ENCODE results near the gene GLTPD2.

The GLTPD2 gene

DNA sequence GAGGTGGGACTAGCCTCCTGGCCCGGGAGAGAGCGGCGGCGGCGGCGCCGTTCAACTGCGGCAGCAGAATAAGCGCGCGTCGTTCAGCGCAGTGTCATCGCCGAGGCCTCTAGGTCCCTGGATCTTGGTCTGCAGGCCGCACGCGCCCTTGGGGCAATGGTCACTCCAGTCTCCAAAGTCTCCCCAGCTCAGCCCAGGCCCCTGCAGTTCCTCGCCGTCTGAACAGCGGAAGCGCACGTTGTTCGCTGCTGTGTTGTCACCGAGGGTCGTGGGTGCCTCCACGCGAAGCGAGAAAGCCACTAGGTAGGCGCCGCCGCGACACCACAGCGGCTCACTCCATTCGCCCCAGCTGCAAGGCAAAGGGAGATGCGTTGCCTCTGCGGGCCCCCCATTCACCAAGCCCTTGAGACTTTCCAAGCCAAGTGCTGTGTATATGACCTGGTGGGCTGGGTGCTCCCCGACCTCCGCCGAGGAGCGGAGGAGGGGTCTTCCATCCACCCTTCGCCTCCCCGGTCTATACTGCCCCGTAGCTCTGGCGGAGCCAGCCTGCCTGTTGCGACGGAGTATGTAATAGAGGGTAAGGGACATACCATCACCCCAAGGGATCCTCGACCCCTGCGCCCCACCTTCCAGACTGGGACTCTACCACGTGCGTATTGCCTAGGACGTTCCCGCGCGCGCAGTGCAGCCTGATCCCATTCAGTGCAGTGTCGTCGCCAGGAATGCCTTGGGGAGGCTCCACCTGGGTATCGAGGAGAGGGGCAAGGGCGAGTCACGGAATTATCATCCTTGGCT, 3.3 kb upstream of the GLTPD2 start:
- H3K27me3 ChIP-seq: peaks cover 96% of the 10 kb centered on the region
- H3K4me3 ChIP-seq (ENCODE audit: low read depth in 1 of 2, low read length in 1 of 2): no peak overlapping the region
- H3K27ac ChIP-seq: no peak overlapping the region
- no peaks in the 10 kb centered on the region for H3K36me3 ChIP-seq
- H3K4me1 ChIP-seq (ENCODE audit: control insufficient read depth in 1 of 2, insufficient read depth in 1 of 2, low read depth in 1 of 2, low read length in 1 of 2): peaks cover 19 to 32% of the 10 kb centered on the region in 2 experiments
- TF ChIP-seq CTCF (IDR thresholded peaks at IDR 0.05): no peak
- no peaks in the 10 kb centered on the region for H3K9me3 ChIP-seq

DNA sequence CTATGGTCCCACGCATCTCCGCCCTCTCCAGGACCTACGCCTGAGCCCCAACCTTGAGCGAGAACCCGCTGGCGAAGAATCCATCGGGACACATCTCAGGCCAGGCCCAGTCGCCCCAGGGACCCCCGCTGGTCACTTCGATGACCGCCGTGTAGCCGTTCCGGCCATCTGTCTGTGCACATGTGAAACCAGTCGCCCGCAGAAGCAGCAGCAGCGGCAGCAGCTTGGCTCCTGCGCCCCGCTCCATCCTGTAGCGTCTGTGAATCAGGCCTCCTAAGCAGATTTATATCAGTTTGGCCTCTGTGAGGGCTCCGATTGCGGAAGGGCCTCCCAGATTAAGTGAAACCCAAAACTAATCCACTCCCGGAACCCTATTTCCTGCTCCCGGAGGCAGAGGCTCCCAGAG, 2.7 kb upstream of the GLTPD2 start, which contains the start of gene VMO1:
Gene VMO1, minus strand, starts transcription at position 259 of the 406 bp plus-strand sequence. Its CDS starts 12 bp downstream, at position 247.
- no peak within 1 kb of the TSS for H3K4me3 ChIP-seq (ENCODE audit: low read depth in 1 of 2, low read length in 1 of 2)

DNA sequence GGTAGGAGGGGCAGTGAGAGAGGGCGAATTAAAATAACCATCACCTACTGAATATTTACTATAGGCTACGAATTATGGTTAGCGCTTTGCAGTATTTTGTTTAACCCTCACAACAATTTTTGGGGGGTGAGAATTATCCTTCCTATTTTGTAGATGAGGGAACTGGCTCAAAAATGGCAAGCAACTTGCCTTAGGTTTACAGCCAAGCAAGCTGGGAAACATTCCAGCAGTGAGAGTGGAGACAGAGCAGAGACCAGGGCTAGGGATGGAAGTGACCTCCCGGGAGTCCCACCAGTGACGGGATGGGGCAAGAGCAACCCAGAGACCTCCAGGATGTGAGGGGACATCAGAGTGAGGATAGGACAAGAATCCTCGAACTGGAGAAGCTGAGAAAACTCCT, 2.2 kb upstream of the GLTPD2 start:
- H3K4me3 ChIP-seq (ENCODE audit: low read depth in 1 of 2, low read length in 1 of 2): no peak overlapping the region
- no peaks in the 10 kb centered on the region for H3K9me3 ChIP-seq
- TF ChIP-seq CTCF (IDR thresholded peaks at IDR 0.05): no peak
- peaks cover 96% of the 10 kb centered on the region for H3K27me3 ChIP-seq
- H3K27ac ChIP-seq: no peak overlapping the region
- no peaks in the 10 kb centered on the region for H3K36me3 ChIP-seq
- H3K4me1 ChIP-seq (ENCODE audit: control insufficient read depth in 1 of 2, insufficient read depth in 1 of 2, low read depth in 1 of 2, low read length in 1 of 2): peaks cover 24 to 34% of the 10 kb centered on the region in 2 experiments

More for the DNA sequence above, 2.7 kb upstream of the GLTPD2 start, which contains the start of gene VMO1:
- no peak within 1 kb of the TSS for H3K27ac ChIP-seq
- H3K4me1 ChIP-seq (ENCODE audit: control insufficient read depth in 1 of 2, insufficient read depth in 1 of 2, low read depth in 1 of 2, low read length in 1 of 2): peaks cover 24 to 34% of the 10 kb centered on the region in 2 experiments
- no peaks in the 10 kb centered on the region for H3K36me3 ChIP-seq
- no peak for TF ChIP-seq CTCF (IDR thresholded peaks at IDR 0.05)
- H3K27me3 ChIP-seq: peaks cover 96% of the 10 kb centered on the region
- H3K9me3 ChIP-seq: no peaks in the 10 kb centered on the region

DNA sequence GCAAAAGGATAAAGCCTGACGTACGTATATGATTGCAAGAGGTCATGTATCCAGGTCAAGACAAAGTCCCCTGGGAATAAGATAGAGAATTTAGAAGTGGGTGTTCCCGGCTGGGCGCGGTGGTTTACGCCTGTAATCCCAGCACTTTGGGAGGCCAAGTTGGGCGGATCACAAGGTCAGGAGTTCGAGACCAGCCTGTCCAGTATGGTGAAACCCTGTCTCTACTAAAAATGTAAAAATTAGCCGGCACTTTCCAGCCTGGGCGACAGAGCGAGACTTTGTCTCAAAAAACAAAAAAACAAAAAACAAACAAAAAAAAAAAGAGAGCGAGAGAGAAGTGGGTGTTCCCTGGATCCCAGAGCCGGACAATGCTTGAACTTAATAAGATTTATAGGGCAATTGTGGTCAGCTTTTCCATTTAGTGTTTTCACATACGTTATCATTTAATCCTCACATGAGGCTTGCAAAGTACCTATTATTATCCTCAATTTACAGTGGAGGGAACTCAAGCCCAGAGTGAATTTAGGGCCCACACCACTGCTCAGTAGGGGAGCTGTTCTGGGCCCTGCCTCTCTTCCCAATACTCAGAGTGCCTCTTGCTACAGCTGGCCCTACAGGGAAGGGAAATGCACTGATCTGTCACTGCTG, 481 bp upstream of the GLTPD2 start:
- Histone ChIP-seq H3K27me3 (peaks cover 96% of the 10 kb centered on the region), H3K9me3 (no peaks in the 10 kb centered on the region), H3K36me3 (no peaks in the 10 kb centered on the region), H3K27ac (no peak overlapping the region), H3K4me3 (ENCODE audit: low read depth in 1 of 2, low read length in 1 of 2) (no peak overlapping the region), H3K4me1 (ENCODE audit: control insufficient read depth in 1 of 2, insufficient read depth in 1 of 2, low read depth in 1 of 2, low read length in 1 of 2) (peaks cover 24 to 34% of the 10 kb centered on the region in 2 experiments)
- TF ChIP-seq CTCF (IDR thresholded peaks at IDR 0.05): no peak

- H3K4me1 ChIP-seq (ENCODE audit: control insufficient read depth in 1 of 2, insufficient read depth in 1 of 2, low read depth in 1 of 2, low read length in 1 of 2): peaks cover 24 to 34% of the 10 kb centered on the region in 2 experiments
- no peak for TF ChIP-seq CTCF (IDR thresholded peaks at IDR 0.05)
- no peaks in the 10 kb centered on the region for H3K9me3 ChIP-seq
- peak overlapping the region; percentile 90 for H3K27ac ChIP-seq
- peaks cover 92% of the 10 kb centered on the region for H3K27me3 ChIP-seq
- peak overlapping the region; percentile 79 to 84 for H3K4me3 ChIP-seq (ENCODE audit: low read depth in 1 of 2, low read length in 1 of 2)
- no peaks in the 10 kb centered on the region for H3K36me3 ChIP-seq
Observed at GRCh38 chr17:4789701-4789950, 862 bp downstream of the GLTPD2 start.

Data from neutrophil (primary cell).